ENCODE results near the gene FAF1.
A peak's percentile ranks its signal among the peaks of the same experiment; 100 is the strongest.
"Not testable (repeated sequence)": the region's sequence is repeated elsewhere in the genome, so short reads cannot be mapped to it uniquely, and the experiment has no call there.

FAF1 gene

GRCh38 chr1:50913954-50914353, 46.1 kb downstream of the FAF1 start:
- no peak for DNase-seq (ENCODE audit: low read depth in 2 of 3, low spot score in 1 of 3)

- not testable (repeated sequence) for DNase-seq (ENCODE audit: low read depth in 2 of 3, low spot score in 1 of 3)
Observed at GRCh38 chr1:50910356-50910755, 49.7 kb downstream of the FAF1 start.

GRCh38 chr1:50907610-50908009, 52.5 kb downstream of the FAF1 start:
- DNase-seq (ENCODE audit: low read depth in 2 of 3, low spot score in 1 of 3): not testable (repeated sequence)

GRCh38 chr1:50906050-50906449, 54.0 kb downstream of the FAF1 start:
- DNase-seq (ENCODE audit: low read depth in 2 of 3, low spot score in 1 of 3): not testable (repeated sequence)

GRCh38 chr1:50902419-50902818, 57.6 kb downstream of the FAF1 start:
- no peak for DNase-seq (ENCODE audit: low read depth in 2 of 3, low spot score in 1 of 3)

- no peak for DNase-seq (ENCODE audit: low read depth in 2 of 3, low spot score in 1 of 3)
Observed at GRCh38 chr1:50901872-50902271, 58.2 kb downstream of the FAF1 start.

- DNase-seq (ENCODE audit: low read depth in 2 of 3, low spot score in 1 of 3): no peak
Observed at GRCh38 chr1:50898773-50899172, 61.3 kb downstream of the FAF1 start.

GRCh38 chr1:50894340-50894739, 65.7 kb downstream of the FAF1 start:
- no peak for DNase-seq (ENCODE audit: low read depth in 2 of 3, low spot score in 1 of 3)

GRCh38 chr1:50893466-50893865, 66.6 kb downstream of the FAF1 start:
- no peak for DNase-seq (ENCODE audit: low read depth in 2 of 3, low spot score in 1 of 3)

GRCh38 chr1:50887555-50887954, 72.5 kb downstream of the FAF1 start:
- not testable (repeated sequence) for DNase-seq (ENCODE audit: low read depth in 2 of 3, low spot score in 1 of 3)

- no peak for DNase-seq (ENCODE audit: low read depth in 2 of 3, low spot score in 1 of 3)
Observed at GRCh38 chr1:50880373-50880772, 79.7 kb downstream of the FAF1 start.

- no peak for DNase-seq (ENCODE audit: low read depth in 2 of 3, low spot score in 1 of 3)
Observed at GRCh38 chr1:50879137-50879536, 80.9 kb downstream of the FAF1 start.

- DNase-seq (ENCODE audit: low read depth in 2 of 3, low spot score in 1 of 3): no peak
Observed at GRCh38 chr1:50878434-50878833, 81.6 kb downstream of the FAF1 start.

- DNase-seq (ENCODE audit: low read depth in 2 of 3, low spot score in 1 of 3): no peak
Observed at GRCh38 chr1:50877641-50878040, 82.4 kb downstream of the FAF1 start.

GRCh38 chr1:50873458-50874187, 86.4 kb downstream of the FAF1 start:
- peak; percentile 33 to 65 (median 51) for DNase-seq (ENCODE audit: low read depth in 2 of 3, low spot score in 1 of 3)

- not testable (repeated sequence) for DNase-seq (ENCODE audit: low read depth in 2 of 3, low spot score in 1 of 3)
Observed at GRCh38 chr1:50864845-50865244, 95.2 kb downstream of the FAF1 start.

GRCh38 chr1:50861772-50862171, 98.3 kb downstream of the FAF1 start:
- DNase-seq (ENCODE audit: low read depth in 2 of 3, low spot score in 1 of 3): no peak

- no peak for DNase-seq (ENCODE audit: low read depth in 2 of 3, low spot score in 1 of 3)
Observed at GRCh38 chr1:50860702-50861101, 99.4 kb downstream of the FAF1 start.

- no peak for DNase-seq (ENCODE audit: low read depth in 2 of 3, low spot score in 1 of 3)
Observed at GRCh38 chr1:50860256-50860655, 99.8 kb downstream of the FAF1 start.

- DNase-seq (ENCODE audit: low read depth in 2 of 3, low spot score in 1 of 3): no peak
Observed at GRCh38 chr1:50859657-50860056, 100.4 kb downstream of the FAF1 start.

GRCh38 chr1:50858761-50859160, 101.3 kb downstream of the FAF1 start:
- DNase-seq (ENCODE audit: low read depth in 2 of 3, low spot score in 1 of 3): no peak

GRCh38 chr1:50857702-50858101, 102.4 kb downstream of the FAF1 start:
- no peak for DNase-seq (ENCODE audit: low read depth in 2 of 3, low spot score in 1 of 3)

GRCh38 chr1:50853325-50853724, 106.7 kb downstream of the FAF1 start:
- DNase-seq (ENCODE audit: low read depth in 2 of 3, low spot score in 1 of 3): no peak

Measured in stimulated activated CD4-positive, alpha-beta T cell treated with anti-CD3 and anti-CD28 coated beads, Interleukin-12 subunit alpha, Interleukin-12 subunit beta, amount 100 ng/mL, for 48 hours (primary cell).